ENCODE results near the gene UBE3B. TPM values are rescaled to one million over a fixed set of nuclear protein-coding genes. Genes with fewer than 3 reads are reported as not detected.

Gene UBE3B
- total RNA-seq, 1 experiment from 2014 or later = 38.4 TPM

- CTCF ChIA-PET = no interaction called here
Measured at GRCh38 chr12:109534456-109534855, 57.0 kb downstream of the UBE3B start.

DNA sequence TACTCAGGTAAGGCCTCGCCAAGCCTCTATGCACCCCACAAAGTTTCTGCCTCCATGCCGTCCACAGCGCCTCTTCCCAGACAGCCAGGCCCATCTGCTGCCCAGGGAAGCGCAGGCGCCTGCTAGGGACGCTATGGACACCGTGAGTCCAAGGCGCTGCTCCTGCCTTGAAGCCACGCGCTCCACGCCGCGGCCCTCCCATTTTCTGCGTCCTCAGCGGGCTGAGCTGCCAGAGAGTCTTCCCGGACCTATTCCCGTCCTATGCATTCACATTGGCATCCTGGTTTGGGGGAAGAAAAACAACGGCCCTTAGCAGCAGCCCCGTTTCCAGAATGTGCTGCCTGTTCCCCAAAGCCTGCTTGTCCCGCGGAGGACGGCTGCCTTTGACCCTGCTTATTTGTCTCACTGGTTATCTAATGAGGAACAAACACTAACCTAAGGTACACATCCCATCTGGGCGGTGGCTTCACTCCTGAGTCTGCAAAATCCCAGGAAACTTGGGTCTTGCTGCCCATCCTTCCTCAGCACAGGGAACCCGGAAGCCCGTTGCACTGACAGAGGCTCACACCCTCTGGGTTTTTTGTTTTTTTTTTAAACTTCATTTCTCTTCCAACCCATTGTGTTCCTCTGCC lies 57.9 kb downstream of the UBE3B start:
- H3K27me3 Mint-ChIP-seq (ENCODE audit: insufficient read depth, unreplicated experiment) = no peaks in the 10 kb centered on the region
- POLR2A ChIA-PET = no interaction called here
- CTCF ChIA-PET = no interaction called here

More at GRCh38 chr12:109534456-109534855, 57.0 kb downstream of the UBE3B start:
- no peaks in the 10 kb centered on the region for H3K4me1 Mint-ChIP-seq (ENCODE audit: low read depth, unreplicated experiment)
- no TSS peak for BruUV-seq (replicated peaks)
- no peak overlapping the region for H3K27ac Mint-ChIP-seq (ENCODE audit: unreplicated experiment)
- no peak for DNase-seq
- H3K4me3 Mint-ChIP-seq (ENCODE audit: unreplicated experiment) = no peak overlapping the region
- H3K36me3 ChIP-seq (ENCODE audit: control insufficient read depth, insufficient read depth, low read length) = no peaks in the 10 kb centered on the region
- H3K4me3 ChIP-seq (ENCODE audit: low read depth, low read length) = no peak overlapping the region
- no peaks in the 10 kb centered on the region for H3K9me3 Mint-ChIP-seq (ENCODE audit: unreplicated experiment)
- intact Hi-C loops (cut with micrococcal nuclease; ENCODE audit: unreplicated experiment) = no loop called here
- no peaks in the 10 kb centered on the region for H3K36me3 Mint-ChIP-seq (ENCODE audit: insufficient read depth, unreplicated experiment)
- POLR2A ChIA-PET = no interaction called here
- TF ChIP-seq, protein P1, sequence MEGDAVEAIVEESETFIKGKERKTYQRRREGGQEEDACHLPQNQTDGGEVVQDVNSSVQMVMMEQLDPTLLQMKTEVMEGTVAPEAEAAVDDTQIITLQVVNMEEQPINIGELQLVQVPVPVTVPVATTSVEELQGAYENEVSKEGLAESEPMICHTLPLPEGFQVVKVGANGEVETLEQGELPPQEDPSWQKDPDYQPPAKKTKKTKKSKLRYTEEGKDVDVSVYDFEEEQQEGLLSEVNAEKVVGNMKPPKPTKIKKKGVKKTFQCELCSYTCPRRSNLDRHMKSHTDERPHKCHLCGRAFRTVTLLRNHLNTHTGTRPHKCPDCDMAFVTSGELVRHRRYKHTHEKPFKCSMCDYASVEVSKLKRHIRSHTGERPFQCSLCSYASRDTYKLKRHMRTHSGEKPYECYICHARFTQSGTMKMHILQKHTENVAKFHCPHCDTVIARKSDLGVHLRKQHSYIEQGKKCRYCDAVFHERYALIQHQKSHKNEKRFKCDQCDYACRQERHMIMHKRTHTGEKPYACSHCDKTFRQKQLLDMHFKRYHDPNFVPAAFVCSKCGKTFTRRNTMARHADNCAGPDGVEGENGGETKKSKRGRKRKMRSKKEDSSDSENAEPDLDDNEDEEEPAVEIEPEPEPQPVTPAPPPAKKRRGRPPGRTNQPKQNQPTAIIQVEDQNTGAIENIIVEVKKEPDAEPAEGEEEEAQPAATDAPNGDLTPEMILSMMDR (IDR thresholded peaks at IDR 0.05; ENCODE audit: insufficient read depth in 1 of 2, low read depth in 1 of 2, low read length in 1 of 2, severe bottlenecking in 1 of 2, unreplicated experiment in 1 of 2) = no peak
- no peaks in the 10 kb centered on the region for H3K27me3 ChIP-seq (replicated peaks; ENCODE audit: control insufficient read depth, insufficient read depth, low read length)
- H3K4me1 ChIP-seq = no peaks in the 10 kb centered on the region
- H3K9me3 ChIP-seq = no peaks in the 10 kb centered on the region
- no peaks in the 10 kb centered on the region for H3K27me3 Mint-ChIP-seq (ENCODE audit: insufficient read depth, unreplicated experiment)

DNA sequence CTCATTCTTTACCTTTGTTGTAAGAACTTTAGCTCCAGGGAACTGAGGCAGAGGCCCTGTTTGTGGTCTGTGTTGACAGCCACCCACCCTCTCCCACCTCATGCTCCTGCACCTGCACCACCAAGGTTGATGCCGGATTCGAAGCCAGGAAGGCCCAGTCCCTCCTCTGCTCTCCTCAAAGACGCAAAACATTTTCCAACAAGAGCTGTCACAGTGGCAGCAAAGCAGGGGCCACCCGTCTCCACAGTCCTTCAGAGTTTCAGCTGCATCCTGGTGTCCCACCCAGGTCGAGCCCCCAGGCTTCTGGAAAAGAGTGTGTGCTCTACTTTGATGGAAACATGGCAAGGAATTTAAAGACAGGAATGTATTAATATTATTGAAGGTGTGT lies 58.4 kb downstream of the UBE3B start:
- DNase-seq = no peak
- Mint-ChIP-seq H3K4me1 (ENCODE audit: low read depth, unreplicated experiment) (no peaks in the 10 kb centered on the region), H3K27me3 (ENCODE audit: insufficient read depth, unreplicated experiment) (no peaks in the 10 kb centered on the region), H3K27ac (ENCODE audit: unreplicated experiment) (no peak overlapping the region), H3K36me3 (ENCODE audit: insufficient read depth, unreplicated experiment) (no peaks in the 10 kb centered on the region), H3K4me3 (ENCODE audit: unreplicated experiment) (no peak overlapping the region), H3K9me3 (ENCODE audit: unreplicated experiment) (no peaks in the 10 kb centered on the region)
- Histone ChIP-seq H3K27me3 (replicated peaks; ENCODE audit: control insufficient read depth, insufficient read depth, low read length) (no peaks in the 10 kb centered on the region), H3K9me3 (no peaks in the 10 kb centered on the region), H3K4me1 (no peaks in the 10 kb centered on the region), H3K4me3 (ENCODE audit: low read depth, low read length) (no peak overlapping the region), H3K36me3 (ENCODE audit: control insufficient read depth, insufficient read depth, low read length) (no peaks in the 10 kb centered on the region)
- TF ChIP-seq, protein P1 (IDR thresholded peaks at IDR 0.05; ENCODE audit: insufficient read depth in 1 of 2, low read depth in 1 of 2, low read length in 1 of 2, severe bottlenecking in 1 of 2, unreplicated experiment in 1 of 2) = no peak
- BruUV-seq (replicated peaks) = no TSS peak
- ChIA-PET POLR2A (no interaction called here), CTCF (interaction anchor here (0.5 kb wide), 1 partner anchor 316 kb away, joined by 3 read pairs; no protein-coding TSS in a partner anchor)
- intact Hi-C loops (cut with micrococcal nuclease; ENCODE audit: unreplicated experiment) = no loop called here

More for the DNA sequence above, 57.9 kb downstream of the UBE3B start:
- no TSS peak for BruUV-seq (replicated peaks)
- Mint-ChIP-seq H3K27ac (ENCODE audit: unreplicated experiment) (no peak overlapping the region), H3K36me3 (ENCODE audit: insufficient read depth, unreplicated experiment) (no peaks in the 10 kb centered on the region), H3K9me3 (ENCODE audit: unreplicated experiment) (no peaks in the 10 kb centered on the region), H3K4me1 (ENCODE audit: low read depth, unreplicated experiment) (no peaks in the 10 kb centered on the region), H3K4me3 (ENCODE audit: unreplicated experiment) (no peak overlapping the region)
- intact Hi-C loops (cut with micrococcal nuclease; ENCODE audit: unreplicated experiment) = no loop called here
- TF ChIP-seq, protein P1 (IDR thresholded peaks at IDR 0.05; ENCODE audit: insufficient read depth in 1 of 2, low read depth in 1 of 2, low read length in 1 of 2, severe bottlenecking in 1 of 2, unreplicated experiment in 1 of 2) = no peak
- no peaks in the 10 kb centered on the region for H3K36me3 ChIP-seq (ENCODE audit: control insufficient read depth, insufficient read depth, low read length)
- no peak overlapping the region for H3K4me3 ChIP-seq (ENCODE audit: low read depth, low read length)
- H3K27me3 ChIP-seq (replicated peaks; ENCODE audit: control insufficient read depth, insufficient read depth, low read length) = no peaks in the 10 kb centered on the region
- H3K9me3 ChIP-seq = no peaks in the 10 kb centered on the region
- no peaks in the 10 kb centered on the region for H3K4me1 ChIP-seq
- no peak for DNase-seq

Data from Caco-2 (cell line).